Measurements from ENCODE around the gene LSR.

GRCh38 chr19:35267818-35268535 is 19.2 kb downstream of the LSR start:
- no peak for TF ChIP-seq CTCF (IDR thresholded peaks at IDR 0.05)
- peak in 1 of 2 donors; percentile 86 for TF ChIP-seq POLR2A (IDR thresholded peaks at IDR 0.05)
- peak in 1 of 2 donors; percentile 89 for TF ChIP-seq POLR2AphosphoS5 (IDR thresholded peaks at IDR 0.05; ENCODE audit: insufficient read depth in 1 of 2, low read depth in 1 of 2)
